GM21360 (cell line): ENCODE measurements around the gene AUTS2.
A peak's percentile ranks its signal among the peaks of the same experiment; 100 is the strongest.

Experiments used
- ATAC-seq: cut with Tn5 transposase; IDR thresholded peaks from one replicate; pipeline ENCODE4 v1.9.1; 2021; ENCODE audit warnings: mild to moderate bottlenecking, moderate library complexity; ENCODE audit not compliant: unreplicated experiment

Gene AUTS2

GRCh38 chr7:70763961-70764691, 1165.9 kb downstream of the AUTS2 start:
- ATAC-seq, result peak; percentile 75

GRCh38 chr7:70764701-70765208, 1166.5 kb downstream of the AUTS2 start:
- ATAC-seq, result peak; percentile 2

GRCh38 chr7:70765651-70766050, 1167.4 kb downstream of the AUTS2 start:
- ATAC-seq, result no peak

GRCh38 chr7:70766109-70766508, 1167.8 kb downstream of the AUTS2 start:
- ATAC-seq, result no peak

GRCh38 chr7:70766694-70767093, 1168.4 kb downstream of the AUTS2 start:
- ATAC-seq, result no peak

- no peak for ATAC-seq
These were observed 1171.9 kb downstream of the AUTS2 start for GRCh38 chr7:70770154-70770553.

GRCh38 chr7:70771451-70771850, 1173.2 kb downstream of the AUTS2 start:
- ATAC-seq, result no peak

- no peak for ATAC-seq
These were observed 1174.6 kb downstream of the AUTS2 start for GRCh38 chr7:70772891-70773290.

- ATAC-seq, result no peak
These were observed 1175.1 kb downstream of the AUTS2 start for GRCh38 chr7:70773406-70773805.

GRCh38 chr7:70774950-70775527, 1176.8 kb downstream of the AUTS2 start:
- ATAC-seq, result no peak

- ATAC-seq, result no peak
These were observed 1177.4 kb downstream of the AUTS2 start for GRCh38 chr7:70775570-70776156.

- ATAC-seq, result no peak
These were observed 1178.4 kb downstream of the AUTS2 start for GRCh38 chr7:70776627-70777101.

GRCh38 chr7:70777251-70777650, 1179.0 kb downstream of the AUTS2 start:
- no peak for ATAC-seq

GRCh38 chr7:70778585-70778984, 1180.3 kb downstream of the AUTS2 start:
- no peak for ATAC-seq

- ATAC-seq, result no peak
These were observed 1181.0 kb downstream of the AUTS2 start for GRCh38 chr7:70779321-70779720.

- ATAC-seq, result no peak
These were observed 1183.6 kb downstream of the AUTS2 start for GRCh38 chr7:70781922-70782311.

- ATAC-seq, result no peak
These were observed 1184.5 kb downstream of the AUTS2 start for GRCh38 chr7:70782796-70783195.

GRCh38 chr7:70785427-70785826, 1187.2 kb downstream of the AUTS2 start:
- no peak for ATAC-seq

- no peak for ATAC-seq
These were observed 1187.8 kb downstream of the AUTS2 start for GRCh38 chr7:70786076-70786475.

- ATAC-seq, result no peak
These were observed 1189.0 kb downstream of the AUTS2 start for GRCh38 chr7:70787286-70787685.

GRCh38 chr7:70787771-70788170, 1189.5 kb downstream of the AUTS2 start:
- no peak for ATAC-seq

GRCh38 chr7:70788276-70788675, 1190.0 kb downstream of the AUTS2 start:
- ATAC-seq, result no peak
